ENCODE measurements around the gene STRA6. TPM values are rescaled to one million over a fixed set of nuclear protein-coding genes. Genes with fewer than 3 reads are reported as not detected.
A peak's percentile ranks its signal among the peaks of the same experiment; 100 is the strongest.

STRA6 gene
- polyA plus RNA-seq, 1 of the 3 experiments (the other 2 are of a cell fraction) = 27.9 TPM

GRCh38 chr15:74209560-74209958, 7.0 kb upstream of the STRA6 start:
- Histone ChIP-seq H3K79me2 (ENCODE audit: insufficient read depth) (no peaks in the 10 kb centered on the region), H3K4me1 (ENCODE audit: control insufficient read depth in 1 of 2, insufficient read depth in 2 of 2, low read depth in 1 of 2, low read length in 1 of 2) (peaks cover 25 to 54% of the 10 kb centered on the region in 2 experiments), H3K27me3 (ENCODE audit: insufficient read depth) (no peaks in the 10 kb centered on the region), H3K9ac (peak overlapping the region; percentile 55), H3K9me3 (no peaks in the 10 kb centered on the region), H3K4me2 (peak overlapping the region; percentile 17), H3F3A (replicated peaks; ENCODE audit: insufficient read depth) (peaks cover 20% of the 10 kb centered on the region), H2AFZ (ENCODE audit: low read depth) (no peak overlapping the region), H3K9me2 (no peaks in the 10 kb centered on the region), H3K4me3 (ENCODE audit: low read depth in 2 of 2, low read length in 1 of 2) (no peak overlapping the region), H3K36me3 (replicated peaks in 1 of 2; ENCODE audit: control insufficient read depth in 1 of 2, insufficient read depth in 2 of 2, low read length in 1 of 2) (no peaks in the 10 kb centered on the region), H3K27ac (ENCODE audit: low read depth in 2 of 2, low read length in 1 of 2) (peak overlapping the region; percentile 61 to 82), H4K20me1 (ENCODE audit: insufficient read depth) (no peaks in the 10 kb centered on the region)
- DNase-seq = no peak
- 69% methylated on average over 5 of the region's 5 CpGs for WGBS (ENCODE audit: low lambda C conversion rate)
- CTCF ChIA-PET = interaction anchor here (0.7 to 1.3 kb wide), 3 partner anchors 13 to 166 kb away, joined by 3 to 6 read pairs (median 5); no protein-coding TSS in a partner anchor
- POLR2A ChIA-PET = interaction anchor here (1.2 kb wide), 1 partner anchor 12 kb away, joined by 6 read pairs; no protein-coding TSS in a partner anchor
- TF ChIP-seq NRF1 (IDR thresholded peaks at IDR 0.05; ENCODE audit: low read depth, low read length) = no peak
- TF ChIP-seq TAF1 (IDR thresholded peaks at IDR 0.05; ENCODE audit: borderline replicate concordance, low read depth, low read length) = no peak
- no peak for TF ChIP-seq MEF2A (IDR thresholded peaks at IDR 0.05; ENCODE audit: borderline replicate concordance, low read depth)
- TF ChIP-seq SIN3A (IDR thresholded peaks at IDR 0.05; ENCODE audit: borderline replicate concordance, low read depth, low read length) = no peak

DNA sequence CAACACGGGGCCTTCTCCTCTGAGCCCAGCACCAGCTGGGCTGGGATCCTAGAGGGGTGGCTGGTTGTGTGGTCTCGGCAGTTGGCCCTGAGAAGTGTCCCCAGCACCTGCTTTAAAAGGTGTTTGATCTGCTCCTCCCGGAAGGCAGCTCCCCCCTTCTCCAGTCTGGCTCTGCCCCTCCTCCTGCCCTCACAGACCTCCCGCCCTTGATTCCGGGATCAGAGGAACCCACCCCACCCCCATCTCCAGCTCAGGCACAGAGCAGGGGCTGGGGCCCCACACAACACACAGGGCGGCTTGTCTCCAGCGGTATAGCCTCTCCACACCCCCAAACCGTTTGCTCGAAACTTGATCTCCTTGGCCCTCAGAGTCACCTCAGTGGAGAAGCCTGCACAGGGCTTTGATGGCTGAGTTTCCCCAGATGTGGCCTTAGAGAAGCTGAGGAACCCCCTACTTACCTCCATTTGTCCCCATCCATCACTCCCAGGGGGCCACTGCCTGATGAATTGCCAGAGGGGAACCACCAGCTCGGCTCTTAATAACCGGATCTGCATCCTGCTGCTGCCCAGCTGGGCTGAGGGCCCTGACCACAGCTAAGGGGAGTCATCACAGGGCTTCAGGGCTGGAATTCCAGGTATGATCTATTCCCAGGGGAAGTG, 6.4 kb upstream of the STRA6 start:
- Histone ChIP-seq H4K20me1 (ENCODE audit: insufficient read depth) (no peaks in the 10 kb centered on the region), H3K36me3 (replicated peaks in 1 of 2; ENCODE audit: control insufficient read depth in 1 of 2, insufficient read depth in 2 of 2, low read length in 1 of 2) (no peaks in the 10 kb centered on the region), H3K4me1 (ENCODE audit: control insufficient read depth in 1 of 2, insufficient read depth in 2 of 2, low read depth in 1 of 2, low read length in 1 of 2) (peaks cover 29 to 59% of the 10 kb centered on the region in 2 experiments), H3K9ac (peak overlapping the region; percentile 55; the same call in 1 of the 2 replicates), H3K9me3 (no peaks in the 10 kb centered on the region), H3K9me2 (no peaks in the 10 kb centered on the region), H3K4me2 (peak overlapping the region; percentile 17), H2AFZ (ENCODE audit: low read depth) (no peak overlapping the region), H3K4me3 (ENCODE audit: low read depth in 2 of 2, low read length in 1 of 2) (no peak overlapping the region), H3K27me3 (ENCODE audit: insufficient read depth) (no peaks in the 10 kb centered on the region), H3K79me2 (ENCODE audit: insufficient read depth) (no peaks in the 10 kb centered on the region), H3F3A (replicated peaks; ENCODE audit: insufficient read depth) (peaks cover 25% of the 10 kb centered on the region), H3K27ac (ENCODE audit: low read depth in 2 of 2, low read length in 1 of 2) (peak overlapping the region; percentile 61 to 82)
- TF ChIP-seq, protein P1, sequence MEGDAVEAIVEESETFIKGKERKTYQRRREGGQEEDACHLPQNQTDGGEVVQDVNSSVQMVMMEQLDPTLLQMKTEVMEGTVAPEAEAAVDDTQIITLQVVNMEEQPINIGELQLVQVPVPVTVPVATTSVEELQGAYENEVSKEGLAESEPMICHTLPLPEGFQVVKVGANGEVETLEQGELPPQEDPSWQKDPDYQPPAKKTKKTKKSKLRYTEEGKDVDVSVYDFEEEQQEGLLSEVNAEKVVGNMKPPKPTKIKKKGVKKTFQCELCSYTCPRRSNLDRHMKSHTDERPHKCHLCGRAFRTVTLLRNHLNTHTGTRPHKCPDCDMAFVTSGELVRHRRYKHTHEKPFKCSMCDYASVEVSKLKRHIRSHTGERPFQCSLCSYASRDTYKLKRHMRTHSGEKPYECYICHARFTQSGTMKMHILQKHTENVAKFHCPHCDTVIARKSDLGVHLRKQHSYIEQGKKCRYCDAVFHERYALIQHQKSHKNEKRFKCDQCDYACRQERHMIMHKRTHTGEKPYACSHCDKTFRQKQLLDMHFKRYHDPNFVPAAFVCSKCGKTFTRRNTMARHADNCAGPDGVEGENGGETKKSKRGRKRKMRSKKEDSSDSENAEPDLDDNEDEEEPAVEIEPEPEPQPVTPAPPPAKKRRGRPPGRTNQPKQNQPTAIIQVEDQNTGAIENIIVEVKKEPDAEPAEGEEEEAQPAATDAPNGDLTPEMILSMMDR (IDR thresholded peaks at IDR 0.05) = no peak
- TF ChIP-seq RFX5 (IDR thresholded peaks at IDR 0.05; ENCODE audit: low read length) (no peak), RXRA (IDR thresholded peaks at IDR 0.05; ENCODE audit: borderline replicate concordance, low read depth) (peak; percentile 40), TCF12 (IDR thresholded peaks at IDR 0.05) (peak; percentile 67), TEAD4 (IDR thresholded peaks at IDR 0.05; ENCODE audit: borderline replicate concordance, insufficient read depth) (peak; percentile 49; the same call in 1 of the 2 replicates), EP300 (IDR thresholded peaks at IDR 0.05; ENCODE audit: borderline replicate concordance in 1 of 2, low read depth in 1 of 2, low read length in 1 of 2) (peak in 1 of 2 experiments; percentile 51; a peak in 1 of 4 replicates), PBX3 (IDR thresholded peaks at IDR 0.05) (peak; percentile 73), NFIC (IDR thresholded peaks at IDR 0.05; ENCODE audit: borderline replicate concordance) (peak; percentile 5; the same call in 1 of the 2 replicates), MAX (IDR thresholded peaks at IDR 0.05; ENCODE audit: low read depth) (0 out of 2 replicates have a peak, but pooled peaks have one; percentile 5), NRF1 (IDR thresholded peaks at IDR 0.05; ENCODE audit: low read depth, low read length) (no peak), YY1 (IDR thresholded peaks at IDR 0.05; ENCODE audit: low read depth) (no peak), POLR2AphosphoS5 (IDR thresholded peaks at IDR 0.05; ENCODE audit: low read depth, low read length) (no peak)
- TF ChIP-seq, protein P2, sequence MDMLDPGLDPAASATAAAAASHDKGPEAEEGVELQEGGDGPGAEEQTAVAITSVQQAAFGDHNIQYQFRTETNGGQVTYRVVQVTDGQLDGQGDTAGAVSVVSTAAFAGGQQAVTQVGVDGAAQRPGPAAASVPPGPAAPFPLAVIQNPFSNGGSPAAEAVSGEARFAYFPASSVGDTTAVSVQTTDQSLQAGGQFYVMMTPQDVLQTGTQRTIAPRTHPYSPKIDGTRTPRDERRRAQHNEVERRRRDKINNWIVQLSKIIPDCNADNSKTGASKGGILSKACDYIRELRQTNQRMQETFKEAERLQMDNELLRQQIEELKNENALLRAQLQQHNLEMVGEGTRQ (IDR thresholded peaks at IDR 0.05; ENCODE audit: borderline replicate concordance, low read depth, low read length) = no peak
- TF ChIP-seq, protein P3, sequence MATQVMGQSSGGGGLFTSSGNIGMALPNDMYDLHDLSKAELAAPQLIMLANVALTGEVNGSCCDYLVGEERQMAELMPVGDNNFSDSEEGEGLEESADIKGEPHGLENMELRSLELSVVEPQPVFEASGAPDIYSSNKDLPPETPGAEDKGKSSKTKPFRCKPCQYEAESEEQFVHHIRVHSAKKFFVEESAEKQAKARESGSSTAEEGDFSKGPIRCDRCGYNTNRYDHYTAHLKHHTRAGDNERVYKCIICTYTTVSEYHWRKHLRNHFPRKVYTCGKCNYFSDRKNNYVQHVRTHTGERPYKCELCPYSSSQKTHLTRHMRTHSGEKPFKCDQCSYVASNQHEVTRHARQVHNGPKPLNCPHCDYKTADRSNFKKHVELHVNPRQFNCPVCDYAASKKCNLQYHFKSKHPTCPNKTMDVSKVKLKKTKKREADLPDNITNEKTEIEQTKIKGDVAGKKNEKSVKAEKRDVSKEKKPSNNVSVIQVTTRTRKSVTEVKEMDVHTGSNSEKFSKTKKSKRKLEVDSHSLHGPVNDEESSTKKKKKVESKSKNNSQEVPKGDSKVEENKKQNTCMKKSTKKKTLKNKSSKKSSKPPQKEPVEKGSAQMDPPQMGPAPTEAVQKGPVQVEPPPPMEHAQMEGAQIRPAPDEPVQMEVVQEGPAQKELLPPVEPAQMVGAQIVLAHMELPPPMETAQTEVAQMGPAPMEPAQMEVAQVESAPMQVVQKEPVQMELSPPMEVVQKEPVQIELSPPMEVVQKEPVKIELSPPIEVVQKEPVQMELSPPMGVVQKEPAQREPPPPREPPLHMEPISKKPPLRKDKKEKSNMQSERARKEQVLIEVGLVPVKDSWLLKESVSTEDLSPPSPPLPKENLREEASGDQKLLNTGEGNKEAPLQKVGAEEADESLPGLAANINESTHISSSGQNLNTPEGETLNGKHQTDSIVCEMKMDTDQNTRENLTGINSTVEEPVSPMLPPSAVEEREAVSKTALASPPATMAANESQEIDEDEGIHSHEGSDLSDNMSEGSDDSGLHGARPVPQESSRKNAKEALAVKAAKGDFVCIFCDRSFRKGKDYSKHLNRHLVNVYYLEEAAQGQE (IDR thresholded peaks at IDR 0.05; ENCODE audit: low read depth, low read length) = no peak
- ChIA-PET CTCF (interaction anchor here (0.7 to 1.4 kb wide), 5 partner anchors 10 to 99 kb away, joined by 3 to 6 read pairs (median 4); no protein-coding TSS in a partner anchor), POLR2A (interaction anchor here (1.2 kb wide), 1 partner anchor 13 kb away, joined by 6 read pairs; no protein-coding TSS in a partner anchor)
- 50% methylated on average over 8 of the region's 11 CpGs for WGBS (ENCODE audit: low lambda C conversion rate)
- DNase-seq = no peak
